ENCODE measurements around the gene PARD3B. TPM values are rescaled to one million over a fixed set of nuclear protein-coding genes. Genes with fewer than 3 reads are reported as not detected.

Gene PARD3B
- total RNA-seq, 1 experiment from 2014 or later = 10.1 TPM

- no peaks in the 10 kb centered on the region for H3K4me1 Mint-ChIP-seq (ENCODE audit: low read depth, unreplicated experiment)
- intact Hi-C loops (cut with micrococcal nuclease; ENCODE audit: unreplicated experiment) = no loop called here
- peak; percentile 34 for DNase-seq
- peaks cover 3% of the 10 kb centered on the region for H3K9me3 Mint-ChIP-seq (ENCODE audit: low read depth, unreplicated experiment)
- H3K36me3 Mint-ChIP-seq (ENCODE audit: insufficient read depth, unreplicated experiment) = no peaks in the 10 kb centered on the region
- no peak for TF ChIP-seq CTCF (IDR thresholded peaks at IDR 0.05; ENCODE audit: unreplicated experiment)
- no peaks in the 10 kb centered on the region for H3K27me3 Mint-ChIP-seq (ENCODE audit: unreplicated experiment)
- H3K27ac Mint-ChIP-seq (ENCODE audit: unreplicated experiment) = no peak overlapping the region
- BruUV-seq (replicated peaks) = no TSS peak
- CTCF ChIA-PET = interaction anchor here (0.8 to 1.1 kb wide), 2 partner anchors 11 to 675 kb away, joined by 3 to 4 read pairs; no protein-coding TSS in a partner anchor
- no peak overlapping the region for H3K4me3 Mint-ChIP-seq (ENCODE audit: low read depth, unreplicated experiment)
Observed at GRCh38 chr2:204849892-204850291, 304.6 kb downstream of the PARD3B start.

- Mint-ChIP-seq H3K4me1 (ENCODE audit: low read depth, unreplicated experiment) (no peaks in the 10 kb centered on the region), H3K4me3 (ENCODE audit: low read depth, unreplicated experiment) (no peak overlapping the region), H3K36me3 (ENCODE audit: insufficient read depth, unreplicated experiment) (no peaks in the 10 kb centered on the region), H3K27me3 (ENCODE audit: unreplicated experiment) (no peaks in the 10 kb centered on the region), H3K27ac (ENCODE audit: unreplicated experiment) (no peak overlapping the region), H3K9me3 (ENCODE audit: low read depth, unreplicated experiment) (peaks cover 3% of the 10 kb centered on the region)
- TF ChIP-seq CTCF (IDR thresholded peaks at IDR 0.05; ENCODE audit: unreplicated experiment) = no peak
- BruUV-seq (replicated peaks) = no TSS peak
- DNase-seq = no peak
- intact Hi-C loops (cut with micrococcal nuclease; ENCODE audit: unreplicated experiment) = no loop called here
- CTCF ChIA-PET = interaction anchor here (1.1 kb wide), 1 partner anchor 12 kb away, joined by 4 read pairs; no protein-coding TSS in a partner anchor
Observed at GRCh38 chr2:204850581-204850980, 305.3 kb downstream of the PARD3B start.

GRCh38 chr2:204853905-204854304, 308.6 kb downstream of the PARD3B start:
- no TSS peak for BruUV-seq (replicated peaks)
- DNase-seq = no peak
- no peak for TF ChIP-seq CTCF (IDR thresholded peaks at IDR 0.05; ENCODE audit: unreplicated experiment)
- no peak overlapping the region for H3K27ac Mint-ChIP-seq (ENCODE audit: unreplicated experiment)
- H3K9me3 Mint-ChIP-seq (ENCODE audit: low read depth, unreplicated experiment) = peaks cover 3% of the 10 kb centered on the region
- CTCF ChIA-PET = no interaction called here
- no peak overlapping the region for H3K4me3 Mint-ChIP-seq (ENCODE audit: low read depth, unreplicated experiment)
- no peaks in the 10 kb centered on the region for H3K27me3 Mint-ChIP-seq (ENCODE audit: unreplicated experiment)
- intact Hi-C loops (cut with micrococcal nuclease; ENCODE audit: unreplicated experiment) = no loop called here
- no peaks in the 10 kb centered on the region for H3K36me3 Mint-ChIP-seq (ENCODE audit: insufficient read depth, unreplicated experiment)
- no peaks in the 10 kb centered on the region for H3K4me1 Mint-ChIP-seq (ENCODE audit: low read depth, unreplicated experiment)

GRCh38 chr2:204860274-204860673, 315.0 kb downstream of the PARD3B start:
- BruUV-seq (replicated peaks) = no TSS peak
- H3K9me3 Mint-ChIP-seq (ENCODE audit: low read depth, unreplicated experiment) = no peaks in the 10 kb centered on the region

More at GRCh38 chr2:204860274-204860673, 315.0 kb downstream of the PARD3B start:
- H3K4me1 Mint-ChIP-seq (ENCODE audit: low read depth, unreplicated experiment) = no peaks in the 10 kb centered on the region
- H3K27me3 Mint-ChIP-seq (ENCODE audit: unreplicated experiment) = no peaks in the 10 kb centered on the region
- DNase-seq = no peak
- no peak for TF ChIP-seq CTCF (IDR thresholded peaks at IDR 0.05; ENCODE audit: unreplicated experiment)
- intact Hi-C loops (cut with micrococcal nuclease; ENCODE audit: unreplicated experiment) = no loop called here
- CTCF ChIA-PET = no interaction called here
- no peak overlapping the region for H3K4me3 Mint-ChIP-seq (ENCODE audit: low read depth, unreplicated experiment)
- no peak overlapping the region for H3K27ac Mint-ChIP-seq (ENCODE audit: unreplicated experiment)
- no peaks in the 10 kb centered on the region for H3K36me3 Mint-ChIP-seq (ENCODE audit: insufficient read depth, unreplicated experiment)
